ENCODE measurements around the gene SKIL.

The SKIL gene

GRCh38 chr3:170352936-170353335 is 4.6 kb upstream of the SKIL start:
- no peak for DNase-seq

- no peak for DNase-seq
These were observed 4.0 kb upstream of the SKIL start for GRCh38 chr3:170353485-170353884.

DNA sequence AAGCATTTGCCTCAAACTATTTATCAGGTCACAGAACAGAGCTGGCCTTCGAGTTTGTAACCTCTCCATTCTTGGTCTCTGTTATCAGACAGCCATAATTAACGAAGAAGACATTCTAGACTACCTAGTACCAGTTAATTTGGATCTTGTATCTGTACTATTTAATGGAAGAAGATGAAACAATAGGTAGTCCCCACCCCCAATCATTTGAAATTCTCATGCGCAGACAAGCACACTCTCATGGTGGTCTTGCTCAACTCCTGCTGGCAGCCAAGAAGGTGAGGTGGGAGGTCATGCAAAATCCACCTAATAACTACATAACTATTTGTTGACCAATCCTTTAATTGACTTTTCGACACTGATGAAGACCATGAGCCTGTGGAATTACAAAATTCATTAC is 2.8 kb upstream of the SKIL start:
- no peak for DNase-seq

- peak; percentile 59 for DNase-seq
These were observed 1.5 kb upstream of the SKIL start for GRCh38 chr3:170355738-170356595.

DNA sequence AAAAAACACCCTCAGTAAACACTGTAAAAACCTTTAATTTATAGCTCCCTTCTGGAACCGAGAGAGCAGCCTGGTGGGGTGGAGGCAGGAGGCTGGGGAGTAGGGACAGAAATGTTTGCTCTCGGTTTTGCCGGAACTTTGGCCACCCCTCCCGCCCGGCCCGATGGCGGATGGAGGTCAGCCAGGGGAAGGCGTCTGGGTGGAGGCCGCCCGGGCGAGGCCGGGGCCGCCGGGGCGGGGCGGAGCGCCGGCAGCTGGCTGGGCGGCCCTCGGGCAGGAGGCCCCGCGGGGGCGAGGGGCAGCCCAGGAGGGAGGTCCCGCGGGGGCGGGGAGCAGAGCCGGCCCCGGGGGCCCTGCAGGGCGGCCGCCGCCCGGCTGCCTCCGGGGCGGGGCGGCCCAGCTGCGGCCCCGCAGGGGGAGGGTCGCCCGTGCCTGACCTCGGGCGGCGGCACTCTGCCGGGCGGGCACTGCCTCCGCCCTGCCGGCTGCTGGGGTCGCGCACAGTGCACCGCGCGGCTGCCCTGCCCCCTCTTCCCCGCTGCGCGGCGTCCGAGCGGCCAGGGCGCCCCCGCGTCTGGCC is 829 bp upstream of the SKIL start:
- DNase-seq, result peak; percentile 54

- no peak for DNase-seq
These were observed 811 bp downstream of the SKIL start for GRCh38 chr3:170358042-170359010.

DNA sequence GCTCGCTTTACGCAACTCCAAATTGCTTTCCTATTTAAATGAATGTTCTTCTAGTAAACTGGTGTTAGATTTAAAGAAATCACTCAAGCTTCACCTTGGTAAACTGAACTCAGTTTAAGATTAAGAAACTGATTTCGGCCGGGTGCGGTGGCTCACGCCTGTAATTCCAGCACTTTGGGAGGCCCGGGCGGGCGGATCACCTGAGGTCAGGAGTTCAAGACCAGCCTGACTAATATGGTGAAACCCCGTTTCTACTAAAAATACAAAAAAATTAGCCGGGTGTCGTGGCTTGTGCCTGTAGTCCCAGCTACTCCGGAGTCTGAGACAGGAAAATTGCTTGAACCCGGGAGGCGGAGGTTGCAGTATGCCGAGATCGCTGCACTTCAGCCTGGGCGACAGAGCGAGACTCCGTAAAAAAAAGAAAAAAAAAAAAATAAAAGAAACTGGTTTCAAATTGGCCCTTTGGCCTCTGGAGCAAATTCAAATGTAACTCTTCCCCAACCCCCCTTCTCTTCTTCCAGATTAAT is 1.7 kb downstream of the SKIL start:
- DNase-seq, result no peak

- no peak for DNase-seq
These were observed 3.0 kb downstream of the SKIL start for GRCh38 chr3:170360466-170360865.

DNA sequence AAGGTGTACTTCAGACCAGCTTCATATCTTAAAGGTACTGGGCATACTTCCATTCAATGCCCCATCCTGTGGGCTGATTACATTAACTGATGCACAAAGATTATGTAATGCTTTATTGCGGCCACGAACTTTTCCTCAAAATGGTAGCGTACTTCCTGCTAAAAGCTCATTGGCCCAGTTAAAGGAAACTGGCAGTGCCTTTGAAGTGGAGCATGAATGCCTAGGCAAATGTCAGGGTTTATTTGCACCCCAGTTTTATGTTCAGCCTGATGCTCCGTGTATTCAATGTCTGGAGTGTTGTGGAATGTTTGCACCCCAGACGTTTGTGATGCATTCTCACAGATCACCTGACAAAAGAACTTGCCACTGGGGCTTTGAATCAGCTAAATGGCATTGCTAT is 3.4 kb downstream of the SKIL start:
- no peak for DNase-seq

GRCh38 chr3:170361711-170362110 is 4.2 kb downstream of the SKIL start:
- no peak for DNase-seq

DNA sequence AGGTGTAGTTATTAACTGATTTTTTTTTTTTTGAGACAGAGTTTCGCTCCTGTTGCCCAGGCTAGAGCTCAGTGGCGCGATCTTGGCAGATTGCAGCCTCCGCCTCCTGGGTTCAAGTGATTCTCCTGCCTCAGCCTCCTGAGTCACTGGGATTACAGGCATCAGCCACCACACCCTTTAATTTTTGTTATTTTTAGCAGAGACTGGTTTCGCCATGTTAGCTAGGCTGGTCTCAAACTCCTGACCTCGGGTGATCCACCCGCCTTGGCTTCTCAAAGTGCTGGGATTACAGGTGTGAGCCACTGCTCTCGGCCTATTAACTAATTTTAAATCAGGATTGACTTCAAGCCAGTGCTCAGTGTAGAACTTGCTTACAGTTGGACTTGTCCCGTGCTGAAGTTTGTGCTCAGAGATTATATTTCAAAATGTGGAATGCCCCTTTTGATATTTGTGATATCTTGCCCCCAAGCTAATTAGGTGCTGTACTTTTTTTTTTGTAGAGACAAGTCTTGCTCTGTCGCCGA is 6.0 kb downstream of the SKIL start:
- DNase-seq, result no peak

DNA sequence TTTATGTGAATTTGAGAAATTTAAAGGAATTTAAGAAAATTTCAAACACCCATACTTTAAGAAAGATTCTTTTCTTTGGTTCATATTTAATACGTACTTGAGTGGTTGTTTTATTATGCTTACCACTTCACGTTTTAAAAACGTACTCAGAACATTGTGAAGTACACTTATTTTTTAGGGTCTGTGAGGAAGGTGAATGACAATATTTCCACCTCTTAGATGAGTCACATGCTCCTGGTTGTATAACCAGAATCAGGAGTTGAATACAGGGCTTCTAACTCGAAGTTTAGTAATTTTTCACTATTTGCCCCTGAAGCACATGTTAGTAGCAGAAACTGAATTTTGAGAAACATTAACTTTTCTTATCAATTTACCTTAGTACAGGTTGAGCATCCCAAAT is 7.5 kb downstream of the SKIL start:
- DNase-seq, result no peak

- DNase-seq, result no peak
These were observed 10.3 kb downstream of the SKIL start for GRCh38 chr3:170367797-170368196.

DNA sequence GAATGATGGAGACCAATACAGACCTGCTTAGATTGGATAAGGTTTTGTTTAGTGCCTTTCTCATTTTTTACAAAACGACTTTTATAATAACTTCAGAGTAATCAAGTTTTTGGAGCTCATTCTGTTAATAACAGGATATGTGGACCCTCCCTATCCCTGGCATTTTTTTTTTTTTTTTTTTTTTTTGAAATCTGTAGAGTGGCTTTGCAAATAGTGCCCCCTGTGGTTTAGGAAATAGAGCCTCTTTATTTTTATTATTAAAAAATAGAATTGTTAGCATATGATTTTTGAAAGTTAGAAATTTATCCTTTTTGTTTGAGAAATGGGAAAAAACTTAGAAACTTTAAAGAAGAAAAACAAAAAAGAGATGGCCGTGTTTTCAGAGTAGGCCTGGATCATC is 11.4 kb downstream of the SKIL start:
- no peak for DNase-seq

GRCh38 chr3:170372190-170372879 is 14.8 kb downstream of the SKIL start:
- DNase-seq, result no peak

GRCh38 chr3:170383567-170383966 is 26.1 kb downstream of the SKIL start:
- DNase-seq, result no peak

DNA sequence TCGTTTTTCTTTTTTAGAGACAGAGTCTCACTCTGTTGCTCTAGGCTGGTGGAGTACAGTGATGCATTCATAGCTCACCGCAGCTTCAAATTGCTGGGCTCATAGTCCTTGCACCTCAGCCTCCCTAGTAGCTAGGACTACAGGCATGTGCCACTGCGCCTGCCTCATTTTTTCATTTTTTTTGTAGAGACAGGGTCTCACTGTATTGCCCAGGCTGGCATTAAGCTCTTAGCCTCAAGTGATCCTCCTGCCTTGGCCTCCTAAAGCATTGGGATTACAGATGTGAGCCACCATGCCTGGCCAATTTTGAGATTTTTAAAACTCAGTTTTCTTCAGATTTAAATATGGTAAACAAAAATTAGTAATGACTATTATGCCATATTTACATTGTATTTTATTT is 29.0 kb downstream of the SKIL start:
- no peak for DNase-seq

DNA sequence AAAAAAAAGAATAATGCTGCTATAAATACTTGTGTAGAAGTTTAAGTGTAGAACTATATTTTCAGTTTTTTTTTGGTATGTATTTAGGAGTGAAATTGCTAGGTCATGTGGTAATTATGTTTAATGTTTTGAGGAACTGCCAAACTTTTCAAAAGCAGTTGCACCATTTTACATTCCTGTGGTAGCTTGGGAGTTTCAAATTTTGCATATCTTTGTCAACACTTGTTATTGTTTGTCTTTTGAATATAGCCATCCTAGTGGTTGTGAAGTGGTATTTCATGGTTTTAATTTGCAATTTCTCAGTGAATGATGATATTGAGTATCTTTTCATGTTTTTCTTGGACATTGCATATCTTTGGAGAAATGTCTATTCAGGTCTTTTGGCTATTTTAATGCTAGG is 30.4 kb downstream of the SKIL start:
- no peak for DNase-seq

DNA sequence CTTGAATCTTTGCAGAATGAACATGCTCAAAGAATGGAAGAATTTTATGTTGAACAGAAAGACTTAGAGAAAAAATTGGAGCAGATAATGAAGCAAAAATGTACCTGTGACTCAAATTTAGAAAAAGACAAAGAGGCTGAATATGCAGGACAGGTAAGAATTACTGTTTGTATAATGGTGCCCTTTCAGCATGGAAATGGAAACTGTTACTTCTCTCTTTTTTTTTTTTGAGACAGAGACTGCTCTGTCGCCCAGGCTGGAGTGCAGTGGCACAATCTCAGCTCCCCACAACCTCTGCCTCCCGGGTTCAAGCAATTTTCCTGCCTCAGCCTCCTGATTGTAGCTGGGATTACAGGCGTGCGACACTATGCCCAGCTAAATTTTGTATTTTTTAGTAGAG is 33.6 kb downstream of the SKIL start:
- DNase-seq, result no peak

- no peak for DNase-seq
These were observed 40.2 kb downstream of the SKIL start for GRCh38 chr3:170397685-170398084.

DNA sequence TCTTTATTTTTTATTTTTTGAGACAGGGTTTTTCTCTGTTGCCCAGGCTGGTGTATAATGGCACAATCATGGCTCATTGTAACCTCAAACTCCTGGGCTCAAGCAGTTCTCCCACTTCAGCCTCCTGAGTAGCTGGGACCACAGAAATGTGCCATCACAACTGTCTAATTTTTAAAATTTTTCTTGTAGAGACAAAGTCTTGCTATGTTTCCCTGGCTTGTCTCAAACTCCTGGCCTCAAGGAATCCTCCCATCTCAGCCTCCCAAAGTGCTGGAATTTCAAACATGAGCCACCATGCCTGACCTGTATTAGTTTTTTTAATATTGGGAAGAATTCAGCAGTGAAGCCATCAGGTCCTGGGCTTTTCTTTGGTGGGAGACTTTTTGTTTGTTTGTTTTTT is 47.6 kb downstream of the SKIL start:
- DNase-seq, result no peak

DNA sequence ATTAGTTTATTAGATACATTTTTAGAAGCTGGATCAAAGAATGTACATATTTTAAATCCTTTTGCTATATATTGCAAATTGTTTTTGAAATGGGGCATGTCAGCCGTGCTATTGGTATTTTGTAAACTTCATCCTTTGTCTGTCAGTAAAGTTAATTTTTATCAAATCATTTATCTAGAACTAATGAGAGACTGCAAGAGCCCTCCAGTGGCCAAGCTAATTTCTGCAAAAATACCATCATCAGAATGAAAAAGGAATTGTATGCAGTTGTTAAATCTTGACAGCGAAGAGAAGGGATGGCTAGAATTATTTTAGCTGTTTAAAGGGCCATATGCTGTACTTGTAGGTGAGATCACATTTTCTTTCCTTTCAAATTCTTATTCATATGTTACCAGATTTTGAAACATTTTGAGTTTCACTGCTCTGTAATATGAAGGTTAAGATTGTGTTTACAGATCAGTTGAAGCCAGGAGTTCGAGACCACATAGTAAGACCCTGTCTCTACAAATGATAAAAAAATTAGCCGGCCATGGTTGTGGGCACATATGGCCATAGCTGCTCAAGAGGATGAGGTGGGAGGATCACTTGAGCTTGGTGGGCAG is 53.0 kb downstream of the SKIL start:
- DNase-seq, result no peak

Measured in NCI-H1417 treated with DMSO at 0.1 percent for 48 hours (cell line).